ENCODE measurements around the gene OTX2.

The OTX2 gene

GRCh38 chr14:56806760-56807159 is 3.5 kb downstream of the OTX2 start:
- TF ChIP-seq POLR2A (IDR thresholded peaks at IDR 0.05; ENCODE audit: low read depth, low read length) (no peak), PAX5 (IDR thresholded peaks at IDR 0.05; ENCODE audit: insufficient read depth, low read length, severe bottlenecking) (no peak), POU2F2 (IDR thresholded peaks at IDR 0.05; ENCODE audit: low read depth, low read length) (no peak), SPI1 (IDR thresholded peaks at IDR 0.05; ENCODE audit: low read depth, low read length) (no peak), TAF1 (IDR thresholded peaks at IDR 0.05; ENCODE audit: low read depth, low read length) (no peak), POLR2AphosphoS5 (IDR thresholded peaks at IDR 0.05; ENCODE audit: low read depth, low read length) (no peak)
- no peak for FAIRE-seq
- no peak for DNase-seq (ENCODE audit: insufficient read length, low spot score)

DNA sequence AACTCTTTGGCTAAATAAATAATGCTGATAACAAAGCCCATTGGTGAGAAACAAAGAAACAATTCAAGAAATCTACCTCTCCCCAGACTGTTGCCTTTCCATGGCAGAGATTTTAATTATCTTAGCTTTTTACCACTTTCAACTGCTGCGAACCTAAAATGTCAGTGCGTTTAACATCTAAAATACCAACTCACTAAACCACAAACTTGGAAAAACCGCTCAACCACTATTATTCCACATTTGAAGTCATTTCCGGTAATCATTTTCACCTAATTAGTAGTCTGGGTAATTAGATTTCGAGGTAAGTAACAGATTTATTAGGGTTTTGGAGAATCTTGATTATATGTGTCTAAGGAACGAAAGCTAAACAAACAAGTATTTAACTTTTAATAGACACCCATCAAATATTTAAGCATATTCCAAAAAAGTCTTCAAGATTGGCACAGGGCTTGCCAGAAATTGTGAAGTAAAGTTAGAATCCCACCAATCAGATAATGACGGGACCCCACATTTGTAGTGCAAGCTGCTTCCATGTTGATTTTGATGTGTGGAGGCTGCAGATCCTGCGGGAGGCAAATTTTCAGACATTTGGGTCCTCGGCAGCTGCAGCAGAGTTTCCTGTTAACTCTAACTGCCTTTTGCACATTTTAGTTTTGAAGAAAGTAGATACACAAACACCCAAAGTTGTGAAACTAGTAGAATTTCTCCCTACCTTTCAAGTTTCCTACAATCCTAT is 4.1 kb downstream of the OTX2 start:
- DNase-seq (ENCODE audit: insufficient read length, low spot score) (no peak), FAIRE-seq (no peak)
- TF ChIP-seq POU2F2 (IDR thresholded peaks at IDR 0.05; ENCODE audit: low read depth, low read length), result no peak
- no peak for TF ChIP-seq PAX5 (IDR thresholded peaks at IDR 0.05; ENCODE audit: insufficient read depth, low read length, severe bottlenecking)
- TF ChIP-seq POLR2AphosphoS5 (IDR thresholded peaks at IDR 0.05; ENCODE audit: low read depth, low read length), result no peak
- TF ChIP-seq POLR2A (IDR thresholded peaks at IDR 0.05; ENCODE audit: low read depth, low read length), result no peak
- no peak for TF ChIP-seq TAF1 (IDR thresholded peaks at IDR 0.05; ENCODE audit: low read depth, low read length)
- TF ChIP-seq SPI1 (IDR thresholded peaks at IDR 0.05; ENCODE audit: low read depth, low read length), result no peak

- FAIRE-seq (no peak), DNase-seq (ENCODE audit: insufficient read length, low spot score) (no peak)
- TF ChIP-seq SPI1 (IDR thresholded peaks at IDR 0.05; ENCODE audit: low read depth, low read length), result no peak
- no peak for TF ChIP-seq POLR2A (IDR thresholded peaks at IDR 0.05; ENCODE audit: low read depth, low read length)
- no peak for TF ChIP-seq TAF1 (IDR thresholded peaks at IDR 0.05; ENCODE audit: low read depth, low read length)
Measured at GRCh38 chr14:56805201-56805991, 4.9 kb downstream of the OTX2 start.

DNA sequence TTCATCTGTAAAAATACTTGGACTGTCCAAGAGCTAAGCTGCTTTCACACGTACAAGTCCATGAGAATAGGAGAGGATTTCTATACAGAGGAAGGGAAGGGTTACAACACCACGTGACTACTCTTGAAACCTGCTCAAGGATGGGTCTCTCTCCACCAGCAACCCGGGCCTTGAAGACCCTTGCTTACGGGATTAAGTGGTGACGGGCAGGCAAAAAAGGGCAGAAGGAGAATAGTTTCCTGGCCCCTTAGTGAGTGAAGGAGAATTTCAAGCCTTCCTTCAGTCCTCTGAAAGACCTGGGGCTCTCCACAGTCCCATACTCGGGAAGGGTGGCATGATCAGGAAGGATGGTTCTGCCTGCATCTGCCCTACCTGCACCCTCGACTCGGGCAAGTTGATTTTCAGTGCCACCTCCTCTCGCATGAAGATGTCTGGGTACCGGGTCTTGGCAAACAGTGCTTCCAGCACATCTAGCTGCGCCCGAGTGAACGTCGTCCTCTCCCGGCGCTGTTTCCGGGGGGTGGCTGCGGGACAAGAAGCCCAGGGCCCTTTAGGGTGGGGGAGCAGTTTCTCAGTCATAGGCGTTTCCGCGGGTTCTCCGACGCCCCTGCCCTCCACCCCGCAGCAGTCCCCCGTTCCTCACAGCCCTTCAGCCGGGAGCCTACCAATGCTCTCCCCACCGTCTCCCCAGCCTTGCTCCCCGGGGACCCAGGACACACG is 6.3 kb downstream of the OTX2 start:
- TF ChIP-seq TAF1 (IDR thresholded peaks at IDR 0.05; ENCODE audit: low read depth, low read length), result no peak
- no peak for TF ChIP-seq SPI1 (IDR thresholded peaks at IDR 0.05; ENCODE audit: low read depth, low read length)
- TF ChIP-seq PAX5 (IDR thresholded peaks at IDR 0.05; ENCODE audit: insufficient read depth, low read length, severe bottlenecking), result no peak
- TF ChIP-seq POLR2A (IDR thresholded peaks at IDR 0.05; ENCODE audit: low read depth, low read length), result no peak
- TF ChIP-seq POU2F2 (IDR thresholded peaks at IDR 0.05; ENCODE audit: low read depth, low read length), result no peak
- TF ChIP-seq POLR2AphosphoS5 (IDR thresholded peaks at IDR 0.05; ENCODE audit: low read depth, low read length), result no peak
- FAIRE-seq (no peak), DNase-seq (ENCODE audit: insufficient read length, low spot score) (no peak)

- TF ChIP-seq SPI1 (IDR thresholded peaks at IDR 0.05; ENCODE audit: low read depth, low read length) (no peak), POU2F2 (IDR thresholded peaks at IDR 0.05; ENCODE audit: low read depth, low read length) (no peak)
- FAIRE-seq (no peak), DNase-seq (ENCODE audit: insufficient read length, low spot score) (no peak)
Measured at GRCh38 chr14:56801920-56802319, 8.4 kb downstream of the OTX2 start.

DNA sequence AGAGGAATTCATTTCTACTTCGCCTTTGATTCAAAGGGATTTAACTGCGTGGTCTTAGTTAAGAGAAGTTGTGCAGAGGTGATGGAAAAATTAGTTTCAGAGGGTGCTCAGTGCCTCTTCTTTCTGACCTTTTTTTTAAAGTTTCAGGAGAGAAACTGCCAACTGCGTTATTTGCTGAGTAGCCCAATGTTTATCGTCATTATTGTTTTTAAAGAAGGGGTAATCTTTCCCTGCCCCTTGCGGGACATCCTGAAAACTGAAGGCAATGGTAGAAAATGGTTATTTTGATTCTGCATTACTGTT is 11.0 kb downstream of the OTX2 start:
- FAIRE-seq, result no peak
- no peak for DNase-seq (ENCODE audit: insufficient read length, low spot score)
- TF ChIP-seq PAX5 (IDR thresholded peaks at IDR 0.05; ENCODE audit: insufficient read depth, low read length, severe bottlenecking) (no peak), POU2F2 (IDR thresholded peaks at IDR 0.05; ENCODE audit: low read depth, low read length) (no peak), SPI1 (IDR thresholded peaks at IDR 0.05; ENCODE audit: low read depth, low read length) (no peak), POLR2A (IDR thresholded peaks at IDR 0.05; ENCODE audit: low read depth, low read length) (no peak), TAF1 (IDR thresholded peaks at IDR 0.05; ENCODE audit: low read depth, low read length) (no peak)

DNA sequence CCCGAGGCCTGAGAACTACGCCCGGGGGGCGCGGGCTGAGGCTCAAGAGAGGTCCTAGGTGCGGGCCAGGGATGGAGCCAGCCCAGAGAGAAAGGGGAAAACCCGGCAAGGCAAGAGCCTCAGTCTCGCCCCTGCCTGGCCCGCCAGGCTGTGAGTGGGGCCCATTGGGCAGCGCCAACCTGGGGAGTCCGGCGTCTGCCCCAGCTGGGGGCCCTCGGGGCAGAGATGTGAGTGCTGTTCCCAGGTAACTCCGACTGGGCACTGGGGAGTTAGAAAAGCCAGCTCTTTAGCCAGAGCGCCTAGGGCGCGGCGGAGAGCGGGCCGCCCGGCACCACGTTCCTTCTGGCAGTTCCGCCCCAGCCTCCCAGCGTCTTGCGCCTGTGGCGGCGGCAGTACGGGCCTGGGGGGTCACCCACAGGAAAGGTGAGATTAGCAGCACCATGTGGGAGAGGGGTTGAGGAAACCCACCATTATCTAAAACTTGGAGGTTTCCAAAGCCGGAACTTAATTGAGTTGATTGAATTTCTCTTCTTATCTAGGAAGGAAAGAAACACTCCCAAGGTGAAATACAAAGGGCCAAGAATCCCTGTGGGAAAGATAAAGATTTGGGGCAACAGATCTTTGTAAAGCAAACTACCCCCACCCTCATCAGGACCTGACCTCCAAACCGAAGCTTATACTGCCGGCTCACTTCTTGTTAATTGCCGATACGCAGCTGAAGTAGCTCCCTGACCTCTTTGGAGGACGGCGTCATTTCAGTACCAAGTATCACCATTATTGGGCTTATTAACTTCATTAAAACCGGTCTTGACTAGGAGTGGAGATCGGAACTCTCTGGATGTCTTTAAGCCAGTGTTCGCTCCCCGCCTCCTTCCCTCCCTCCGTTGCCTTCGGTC is 11.6 kb downstream of the OTX2 start:
- DNase-seq (ENCODE audit: insufficient read length, low spot score) (no peak), FAIRE-seq (no peak)

DNA sequence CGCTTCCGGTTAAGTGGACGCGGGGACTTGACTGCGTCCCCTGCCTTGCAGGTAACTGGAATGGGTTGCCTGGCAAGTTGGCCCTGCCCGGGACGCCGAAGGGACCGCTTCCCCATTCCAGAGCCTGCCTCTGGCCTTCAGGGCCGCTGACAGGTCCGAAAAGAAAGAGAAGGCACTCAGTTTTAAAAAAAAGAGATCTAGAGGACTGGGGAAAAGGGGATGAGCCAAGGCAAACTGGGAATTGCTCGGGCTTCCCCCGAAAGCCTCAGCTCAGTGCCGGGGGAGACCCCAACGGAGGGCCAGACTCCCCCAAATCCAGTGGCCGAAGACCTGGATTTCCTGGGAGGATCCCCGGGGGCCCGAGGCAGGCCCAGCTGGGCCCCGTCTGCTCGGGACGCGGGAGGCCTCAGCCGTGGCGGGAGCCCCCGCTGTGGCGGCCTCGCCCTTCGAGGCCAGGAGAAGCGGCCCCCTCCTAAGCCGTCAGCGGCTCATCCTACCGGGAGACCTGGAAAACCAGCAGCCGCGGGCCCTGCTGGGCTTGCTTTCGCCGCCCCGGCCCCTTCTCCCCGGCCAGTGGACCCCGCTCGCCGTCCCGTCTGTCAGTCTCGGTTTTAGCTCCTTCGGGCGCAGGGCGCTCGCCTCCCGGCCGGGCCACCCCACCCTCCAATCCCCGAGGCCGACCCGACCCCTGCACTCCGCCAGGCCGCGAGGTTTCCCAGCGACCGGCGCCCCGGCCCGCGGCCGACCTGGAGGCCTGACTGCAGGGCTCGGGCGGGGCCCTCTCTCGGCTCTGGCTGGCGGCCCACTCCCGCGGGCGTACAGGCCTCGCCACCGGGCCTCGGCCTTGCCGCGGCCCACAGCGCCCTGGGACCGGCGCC is 12.5 kb downstream of the OTX2 start:
- DNase-seq (ENCODE audit: insufficient read length, low spot score) (no peak), FAIRE-seq (no peak)

More for the DNA sequence above, 11.6 kb downstream of the OTX2 start:
- TF ChIP-seq PAX5 (IDR thresholded peaks at IDR 0.05; ENCODE audit: insufficient read depth, low read length, severe bottlenecking) (no peak), TAF1 (IDR thresholded peaks at IDR 0.05; ENCODE audit: low read depth, low read length) (no peak), POU2F2 (IDR thresholded peaks at IDR 0.05; ENCODE audit: low read depth, low read length) (no peak), SPI1 (IDR thresholded peaks at IDR 0.05; ENCODE audit: low read depth, low read length) (no peak), POLR2AphosphoS5 (IDR thresholded peaks at IDR 0.05; ENCODE audit: low read depth, low read length) (no peak), POLR2A (IDR thresholded peaks at IDR 0.05; ENCODE audit: low read depth, low read length) (no peak)

More for the DNA sequence above, 12.5 kb downstream of the OTX2 start:
- TF ChIP-seq POLR2A (IDR thresholded peaks at IDR 0.05; ENCODE audit: low read depth, low read length) (no peak), POU2F2 (IDR thresholded peaks at IDR 0.05; ENCODE audit: low read depth, low read length) (no peak), POLR2AphosphoS5 (IDR thresholded peaks at IDR 0.05; ENCODE audit: low read depth, low read length) (no peak), TAF1 (IDR thresholded peaks at IDR 0.05; ENCODE audit: low read depth, low read length) (no peak), PAX5 (IDR thresholded peaks at IDR 0.05; ENCODE audit: insufficient read depth, low read length, severe bottlenecking) (no peak), SPI1 (IDR thresholded peaks at IDR 0.05; ENCODE audit: low read depth, low read length) (no peak)
